ENCODE measurements around the gene MACROD2.

DNA sequence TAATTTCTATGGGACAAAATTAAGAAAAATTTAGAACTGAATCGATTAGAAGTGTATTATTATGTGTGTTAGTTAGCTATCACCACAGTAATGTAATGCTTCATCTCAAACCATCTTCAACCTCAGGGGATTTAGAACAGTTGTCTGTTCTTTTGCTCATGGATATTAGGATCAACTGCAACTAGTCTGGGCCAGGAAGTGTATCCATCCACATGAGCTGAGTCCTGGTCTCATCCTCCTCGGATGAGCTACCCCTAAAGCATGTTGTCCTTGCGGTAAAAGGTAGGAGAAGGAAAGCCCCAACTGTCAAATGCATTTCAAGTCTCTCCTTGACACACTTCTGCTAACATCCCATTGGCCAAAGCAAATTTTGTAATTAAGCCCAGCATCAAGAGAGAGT, 2040.3 kb downstream of the MACROD2 start:
- TF ChIP-seq EP300 (IDR thresholded peaks at IDR 0.05) = no peak
- TF ChIP-seq, protein P1, sequence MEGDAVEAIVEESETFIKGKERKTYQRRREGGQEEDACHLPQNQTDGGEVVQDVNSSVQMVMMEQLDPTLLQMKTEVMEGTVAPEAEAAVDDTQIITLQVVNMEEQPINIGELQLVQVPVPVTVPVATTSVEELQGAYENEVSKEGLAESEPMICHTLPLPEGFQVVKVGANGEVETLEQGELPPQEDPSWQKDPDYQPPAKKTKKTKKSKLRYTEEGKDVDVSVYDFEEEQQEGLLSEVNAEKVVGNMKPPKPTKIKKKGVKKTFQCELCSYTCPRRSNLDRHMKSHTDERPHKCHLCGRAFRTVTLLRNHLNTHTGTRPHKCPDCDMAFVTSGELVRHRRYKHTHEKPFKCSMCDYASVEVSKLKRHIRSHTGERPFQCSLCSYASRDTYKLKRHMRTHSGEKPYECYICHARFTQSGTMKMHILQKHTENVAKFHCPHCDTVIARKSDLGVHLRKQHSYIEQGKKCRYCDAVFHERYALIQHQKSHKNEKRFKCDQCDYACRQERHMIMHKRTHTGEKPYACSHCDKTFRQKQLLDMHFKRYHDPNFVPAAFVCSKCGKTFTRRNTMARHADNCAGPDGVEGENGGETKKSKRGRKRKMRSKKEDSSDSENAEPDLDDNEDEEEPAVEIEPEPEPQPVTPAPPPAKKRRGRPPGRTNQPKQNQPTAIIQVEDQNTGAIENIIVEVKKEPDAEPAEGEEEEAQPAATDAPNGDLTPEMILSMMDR (IDR thresholded peaks at IDR 0.05) = no peak

All from tibial nerve (tissue), 4 donors.